Measurements from ENCODE around the gene XAB2.

- TF ChIP-seq, protein P1, sequence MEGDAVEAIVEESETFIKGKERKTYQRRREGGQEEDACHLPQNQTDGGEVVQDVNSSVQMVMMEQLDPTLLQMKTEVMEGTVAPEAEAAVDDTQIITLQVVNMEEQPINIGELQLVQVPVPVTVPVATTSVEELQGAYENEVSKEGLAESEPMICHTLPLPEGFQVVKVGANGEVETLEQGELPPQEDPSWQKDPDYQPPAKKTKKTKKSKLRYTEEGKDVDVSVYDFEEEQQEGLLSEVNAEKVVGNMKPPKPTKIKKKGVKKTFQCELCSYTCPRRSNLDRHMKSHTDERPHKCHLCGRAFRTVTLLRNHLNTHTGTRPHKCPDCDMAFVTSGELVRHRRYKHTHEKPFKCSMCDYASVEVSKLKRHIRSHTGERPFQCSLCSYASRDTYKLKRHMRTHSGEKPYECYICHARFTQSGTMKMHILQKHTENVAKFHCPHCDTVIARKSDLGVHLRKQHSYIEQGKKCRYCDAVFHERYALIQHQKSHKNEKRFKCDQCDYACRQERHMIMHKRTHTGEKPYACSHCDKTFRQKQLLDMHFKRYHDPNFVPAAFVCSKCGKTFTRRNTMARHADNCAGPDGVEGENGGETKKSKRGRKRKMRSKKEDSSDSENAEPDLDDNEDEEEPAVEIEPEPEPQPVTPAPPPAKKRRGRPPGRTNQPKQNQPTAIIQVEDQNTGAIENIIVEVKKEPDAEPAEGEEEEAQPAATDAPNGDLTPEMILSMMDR (IDR thresholded peaks at IDR 0.05): no peak
- no peak for TF ChIP-seq POLR2A (IDR thresholded peaks at IDR 0.05)
These were observed 8.3 kb upstream of the XAB2 start for GRCh38 chr19:7637374-7638256.
